HepG2 (cell line): ENCODE results near the gene FMNL1. TPM values are rescaled to one million over a fixed set of nuclear protein-coding genes. Genes with fewer than 3 reads are reported as not detected.

ENCODE experiments used
- ATF7 ChIP-seq, 2 experiments: fragments of 450-650 bp in 1 of 2; sonication (generic) in 1 of 2; formaldehyde crosslinking in 1 of 2; IDR thresholded peaks; 2 replicates each; pipeline versions ENCODE4 v1.4.0 to v1.6.1; 2016 to 2020; ENCODE audit warnings: antibody characterized with exemption in 1 of 2, mild to moderate bottlenecking in 1 of 2, missing genetic modification reagents in 1 of 2
- BRCA1 ChIP-seq: sonication (generic); formaldehyde crosslinking; IDR thresholded peaks from 2 replicates; pipeline ENCODE4 v1.4.0; 2020; ENCODE audit warnings: missing genetic modification reagents
- CC2D1A ChIP-seq: sonication (generic); formaldehyde crosslinking; IDR thresholded peaks from 2 replicates; pipeline ENCODE4 v1.8.1; 2023; ENCODE audit warnings: mild to moderate bottlenecking, missing genetic modification reagents
- ELF1 ChIP-seq: sonication (generic); formaldehyde crosslinking; IDR thresholded peaks from 2 replicates; pipeline ENCODE4 v1.4.0; 2020; ENCODE audit warnings: missing genetic modification reagents
- HOXA9 ChIP-seq: sonication (generic); formaldehyde crosslinking; IDR thresholded peaks from 2 replicates; pipeline ENCODE4 v1.8.1; 2022; ENCODE audit warnings: missing genetic modification reagents, mild to moderate bottlenecking, moderate library complexity, borderline replicate concordance
- JARID2 ChIP-seq: sonication (generic); formaldehyde crosslinking; IDR thresholded peaks from 2 replicates; pipeline ENCODE4 v1.8.1; 2023; ENCODE audit warnings: missing genetic modification reagents, inconsistent platforms; ENCODE audit not compliant: insufficient replicate concordance
- KDM1A ChIP-seq: IDR thresholded peaks from 2 replicates; pipeline ENCODE4 v1.6.1; 2016; ENCODE audit warnings: missing compliant biosample characterization
- MBNL3 ChIP-seq: fragments of 250-450 bp; sonication (Bioruptor Pico); conservative IDR thresholded peaks from 2 replicates; pipeline ENCODE4 v1.8.0; 2022; ENCODE audit warnings: mild to moderate bottlenecking, inconsistent platforms
- MZF1 ChIP-seq: sonication (generic); formaldehyde crosslinking; IDR thresholded peaks from 2 replicates; pipeline ENCODE4 v1.8.1; 2023; ENCODE audit warnings: mild to moderate bottlenecking, missing genetic modification reagents, borderline replicate concordance
- NR1H2 ChIP-seq: sonication (generic); formaldehyde crosslinking; IDR thresholded peaks from 2 replicates; pipeline ENCODE4 v1.8.1; 2022; ENCODE audit warnings: low read depth, missing genetic modification reagents, borderline replicate concordance
- RBFOX2 ChIP-seq: fragments of 200-400 bp; formaldehyde crosslinking; IDR thresholded peaks from 2 replicates; pipeline ENCODE4 v1.6.1; 2017; ENCODE audit warnings: low read depth, mild to moderate bottlenecking, low read length
- RFX1 ChIP-seq: fragments of 450-650 bp; IDR thresholded peaks from 2 replicates; pipeline ENCODE4 v1.6.1; 2017
- SMAD1 ChIP-seq: sonication (generic); formaldehyde crosslinking; IDR thresholded peaks from 2 replicates; pipeline ENCODE4 v1.4.0; 2020; ENCODE audit warnings: missing genetic modification reagents, low read depth, mild to moderate bottlenecking, borderline replicate concordance
- SOX6 ChIP-seq, 2 experiments: fragments of 450-650 bp in 1 of 2; sonication (generic) in 1 of 2; formaldehyde crosslinking in 1 of 2; IDR thresholded peaks; 2 replicates each; pipeline versions ENCODE4 v1.4.0 to v1.6.1; 2017 to 2020; ENCODE audit warnings: antibody characterized with exemption in 1 of 2, mild to moderate bottlenecking in 1 of 2, missing genetic modification reagents in 1 of 2
- TBP ChIP-seq: sonication (generic); formaldehyde crosslinking; IDR thresholded peaks from 2 replicates; pipeline ENCODE4 v1.5.0; 2020; ENCODE audit warnings: missing genetic modification reagents
- THAP11 ChIP-seq: IDR thresholded peaks from 2 replicates; pipeline ENCODE4 v1.6.1; 2016; ENCODE audit warnings: missing biosample characterization, missing genetic modification reagents
- TRIM24 ChIP-seq: sonication (generic); formaldehyde crosslinking; IDR thresholded peaks from 2 replicates; pipeline ENCODE4 v1.8.0; 2022; ENCODE audit warnings: mild to moderate bottlenecking, missing genetic modification reagents
- ZIK1 ChIP-seq: sonication (generic); formaldehyde crosslinking; IDR thresholded peaks from 2 replicates; pipeline ENCODE4 v1.5.0; 2020; ENCODE audit warnings: mild to moderate bottlenecking, low read depth, missing genetic modification reagents, borderline replicate concordance
- ZMYM2 ChIP-seq: sonication (generic); formaldehyde crosslinking; IDR thresholded peaks from 2 replicates; pipeline ENCODE4 v1.8.0; 2022; ENCODE audit warnings: mild to moderate bottlenecking, missing genetic modification reagents
- ZNF543 ChIP-seq: sonication (generic); formaldehyde crosslinking; IDR thresholded peaks from 2 replicates; pipeline ENCODE4 v1.4.0; 2020; ENCODE audit warnings: mild to moderate bottlenecking, missing genetic modification reagents
- ZNF678 ChIP-seq: sonication (generic); formaldehyde crosslinking; IDR thresholded peaks from 2 replicates; pipeline ENCODE4 v1.4.0; 2020; ENCODE audit warnings: mild to moderate bottlenecking, missing genetic modification reagents
- ZNF720 ChIP-seq: sonication (generic); formaldehyde crosslinking; IDR thresholded peaks from 2 replicates; pipeline ENCODE4 v1.4.0; 2020; ENCODE audit warnings: missing genetic modification reagents
- ZNF737 ChIP-seq: sonication (generic); formaldehyde crosslinking; IDR thresholded peaks from 2 replicates; pipeline ENCODE4 v1.5.0; 2020; ENCODE audit warnings: missing genetic modification reagents, mild to moderate bottlenecking, borderline replicate concordance
- ZNF788 ChIP-seq: sonication (generic); formaldehyde crosslinking; IDR thresholded peaks from 2 replicates; pipeline ENCODE4 v1.5.0; 2020; ENCODE audit warnings: mild to moderate bottlenecking, missing genetic modification reagents, borderline replicate concordance
- polyA plus RNA-seq, 8 experiments: library from polyadenylated mRNA; depleted of rRNA in 3 of 8; stranded (reverse) in 7 of 8; unstranded in 1 of 8; fragments of >200 nt; fragmentation: Illumina TruSeq in 4 of 8; extraction: Trizol in 4 of 8; gene quantifications; 2 replicates each; pipeline versions ENCODE4 v1.2.1 to v1.2.3, GENCODE V29; 2011 to 2016; ENCODE audit warnings: low read depth in 4 of 8, missing spikeins in 1 of 8, mixed read lengths in 1 of 8; ENCODE audit not compliant: insufficient read depth in 1 of 8
- total RNA-seq, 5 experiments: library from RNA; depleted of rRNA; stranded (reverse); fragments of >200 nt; fragmentation: Illumina TruSeq; extraction: Trizol; gene quantifications; 2 replicates each; pipeline ENCODE4 v1.2.3, GENCODE V29; 2016; ENCODE audit warnings: low read depth in 1 of 5
- TF ChIP-seq, protein P1 (sequence below): fragments of 450-650 bp; IDR thresholded peaks from 2 replicates; pipeline ENCODE4 v1.6.1; 2016
- TF ChIP-seq, protein P2 (sequence below): IDR thresholded peaks from 2 replicates; pipeline ENCODE4 v1.4.0; 2020; ENCODE audit warnings: mild to moderate bottlenecking, missing genetic modification reagents

FMNL1 gene
- total and polyA plus RNA-seq, 2 of the 13 experiments (the other 11 are each of a cell fraction or from before 2014, with no cell fraction given): 0.53 to 0.70 TPM

- TF ChIP-seq ZNF678 (CRISPR knock-in tag): no peak; the same call in 1 of the 2 replicates
- TF ChIP-seq RBFOX2: peak; percentile 75
- no peak for TF ChIP-seq TBP
- TF ChIP-seq SOX6 (IDR thresholded peaks at IDR 0.05): no peak
- peak; percentile 14; the same call in 1 of the 2 replicates for TF ChIP-seq SOX6 (CRISPR knock-in tag; IDR thresholded peaks at IDR 0.05)
- no peak for TF ChIP-seq MZF1 (CRISPR knock-in tag)
- TF ChIP-seq, protein P1, sequence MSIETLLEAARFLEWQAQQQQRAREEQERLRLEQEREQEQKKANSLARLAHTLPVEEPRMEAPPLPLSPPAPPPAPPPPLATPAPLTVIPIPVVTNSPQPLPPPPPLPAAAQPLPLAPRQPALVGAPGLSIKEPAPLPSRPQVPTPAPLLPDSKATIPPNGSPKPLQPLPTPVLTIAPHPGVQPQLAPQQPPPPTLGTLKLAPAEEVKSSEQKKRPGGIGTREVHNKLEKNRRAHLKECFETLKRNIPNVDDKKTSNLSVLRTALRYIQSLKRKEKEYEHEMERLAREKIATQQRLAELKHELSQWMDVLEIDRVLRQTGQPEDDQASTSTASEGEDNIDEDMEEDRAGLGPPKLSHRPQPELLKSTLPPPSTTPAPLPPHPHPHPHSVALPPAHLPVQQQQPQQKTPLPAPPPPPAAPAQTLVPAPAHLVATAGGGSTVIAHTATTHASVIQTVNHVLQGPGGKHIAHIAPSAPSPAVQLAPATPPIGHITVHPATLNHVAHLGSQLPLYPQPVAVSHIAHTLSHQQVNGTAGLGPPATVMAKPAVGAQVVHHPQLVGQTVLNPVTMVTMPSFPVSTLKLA: no peak
- TF ChIP-seq ELF1 (CRISPR knock-in tag): peak; percentile 66
- no peak for TF ChIP-seq CC2D1A (CRISPR knock-in tag)
- TF ChIP-seq MBNL3: no peak
- TF ChIP-seq JARID2 (CRISPR knock-in tag): no peak
- TF ChIP-seq ZNF543 (CRISPR knock-in tag): peak; percentile 57; the same call in 1 of the 2 replicates
- TF ChIP-seq ZNF737 (CRISPR knock-in tag): no peak
- TF ChIP-seq THAP11 (CRISPR knock-in tag): peak; percentile 57; the same call in 1 of the 2 replicates
- TF ChIP-seq HOXA9 (CRISPR knock-in tag): no peak
- 0 out of 2 replicates have a peak, but pooled peaks have one; percentile 52 for TF ChIP-seq SMAD1 (CRISPR knock-in tag)
- TF ChIP-seq ZMYM2: peak; percentile 35
- no peak for TF ChIP-seq BRCA1
- TF ChIP-seq, protein P2, sequence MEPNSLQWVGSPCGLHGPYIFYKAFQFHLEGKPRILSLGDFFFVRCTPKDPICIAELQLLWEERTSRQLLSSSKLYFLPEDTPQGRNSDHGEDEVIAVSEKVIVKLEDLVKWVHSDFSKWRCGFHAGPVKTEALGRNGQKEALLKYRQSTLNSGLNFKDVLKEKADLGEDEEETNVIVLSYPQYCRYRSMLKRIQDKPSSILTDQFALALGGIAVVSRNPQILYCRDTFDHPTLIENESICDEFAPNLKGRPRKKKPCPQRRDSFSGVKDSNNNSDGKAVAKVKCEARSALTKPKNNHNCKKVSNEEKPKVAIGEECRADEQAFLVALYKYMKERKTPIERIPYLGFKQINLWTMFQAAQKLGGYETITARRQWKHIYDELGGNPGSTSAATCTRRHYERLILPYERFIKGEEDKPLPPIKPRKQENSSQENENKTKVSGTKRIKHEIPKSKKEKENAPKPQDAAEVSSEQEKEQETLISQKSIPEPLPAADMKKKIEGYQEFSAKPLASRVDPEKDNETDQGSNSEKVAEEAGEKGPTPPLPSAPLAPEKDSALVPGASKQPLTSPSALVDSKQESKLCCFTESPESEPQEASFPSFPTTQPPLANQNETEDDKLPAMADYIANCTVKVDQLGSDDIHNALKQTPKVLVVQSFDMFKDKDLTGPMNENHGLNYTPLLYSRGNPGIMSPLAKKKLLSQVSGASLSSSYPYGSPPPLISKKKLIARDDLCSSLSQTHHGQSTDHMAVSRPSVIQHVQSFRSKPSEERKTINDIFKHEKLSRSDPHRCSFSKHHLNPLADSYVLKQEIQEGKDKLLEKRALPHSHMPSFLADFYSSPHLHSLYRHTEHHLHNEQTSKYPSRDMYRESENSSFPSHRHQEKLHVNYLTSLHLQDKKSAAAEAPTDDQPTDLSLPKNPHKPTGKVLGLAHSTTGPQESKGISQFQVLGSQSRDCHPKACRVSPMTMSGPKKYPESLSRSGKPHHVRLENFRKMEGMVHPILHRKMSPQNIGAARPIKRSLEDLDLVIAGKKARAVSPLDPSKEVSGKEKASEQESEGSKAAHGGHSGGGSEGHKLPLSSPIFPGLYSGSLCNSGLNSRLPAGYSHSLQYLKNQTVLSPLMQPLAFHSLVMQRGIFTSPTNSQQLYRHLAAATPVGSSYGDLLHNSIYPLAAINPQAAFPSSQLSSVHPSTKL (CRISPR knock-in tag): 0 out of 2 replicates have a peak, but pooled peaks have one; percentile 42
- no peak for TF ChIP-seq ZNF720
- no peak for TF ChIP-seq ATF7 (IDR thresholded peaks at IDR 0.05)
- no peak for TF ChIP-seq ATF7 (CRISPR knock-in tag; IDR thresholded peaks at IDR 0.05)
- peak; percentile 74; the same call in 1 of the 2 replicates for TF ChIP-seq KDM1A (CRISPR knock-in tag)
- no peak for TF ChIP-seq TRIM24 (CRISPR knock-in tag)
- 0 out of 2 replicates have a peak, but pooled peaks have one; percentile 47 for TF ChIP-seq ZIK1 (CRISPR knock-in tag)
- TF ChIP-seq RFX1: no peak
- no peak for TF ChIP-seq NR1H2 (CRISPR knock-in tag)
- peak; percentile 71; the same call in 1 of the 2 replicates for TF ChIP-seq ZNF788 (CRISPR knock-in tag)
Observed at GRCh38 chr17:45247429-45248131, 25.9 kb downstream of the FMNL1 start (continued).
